H9 (cell line): ENCODE measurements around the gene SURF1. TPM values are rescaled to one million over a fixed set of nuclear protein-coding genes. Genes with fewer than 3 reads are reported as not detected.

Source experiments
- DNase-seq: peaks from one replicate; pipeline ENCODE4 v3.0.0-alpha.2; 2017
- H2AFZ ChIP-seq: one replicate; pipeline ENCODE4 v1.6.1; 2013; ENCODE audit warnings: mild to moderate bottlenecking, low read length, control low read depth, moderate library complexity
- H2AK5ac ChIP-seq: 2 replicates; pipeline ENCODE4 v1.6.1; 2013; ENCODE audit warnings: low read length, control low read depth, mixed read lengths; ENCODE audit not compliant: insufficient read length
- H2BK120ac ChIP-seq: one replicate; pipeline ENCODE4 v1.6.1; 2013; ENCODE audit warnings: low read depth, mild to moderate bottlenecking, low read length, control low read depth, inconsistent platforms; ENCODE audit not compliant: poor library complexity, severe bottlenecking
- H2BK12ac ChIP-seq: 2 replicates; pipeline ENCODE4 v1.6.1; 2013; ENCODE audit warnings: low read length, control low read depth, mixed read lengths, low read depth; ENCODE audit not compliant: insufficient read length
- H2BK15ac ChIP-seq: 2 replicates; pipeline ENCODE4 v1.6.1; 2013; ENCODE audit warnings: low read depth, low read length, control low read depth
- H2BK20ac ChIP-seq: one replicate; pipeline ENCODE4 v1.6.1; 2013; ENCODE audit warnings: low read depth, mild to moderate bottlenecking, low read length, control low read depth, inconsistent platforms; ENCODE audit not compliant: poor library complexity, severe bottlenecking
- H2BK5ac ChIP-seq: 2 replicates; pipeline ENCODE4 v1.6.1; 2013; ENCODE audit warnings: low read length, control low read depth, mixed read lengths; ENCODE audit not compliant: insufficient read length
- H3K14ac ChIP-seq: 2 replicates; pipeline ENCODE4 v1.6.1; 2013; ENCODE audit warnings: low read length, control low read depth; ENCODE audit not compliant: insufficient read depth
- H3K18ac ChIP-seq: 2 replicates; pipeline ENCODE4 v1.6.1; 2013; ENCODE audit warnings: low read depth, mild to moderate bottlenecking, mixed read lengths, low read length, control low read depth; ENCODE audit not compliant: insufficient read length
- H3K23ac ChIP-seq: 2 replicates; pipeline ENCODE4 v1.6.1; 2013; ENCODE audit warnings: low read length, control low read depth, mixed read lengths, low read depth; ENCODE audit not compliant: insufficient read length
- H3K23me2 ChIP-seq: 2 replicates; pipeline ENCODE4 v1.6.1; 2013; ENCODE audit warnings: low read depth, mild to moderate bottlenecking, mixed read lengths, low read length, control low read depth; ENCODE audit not compliant: insufficient read length, poor library complexity, severe bottlenecking
- H3K27ac ChIP-seq: 2 replicates; pipeline ENCODE4 v1.5.1; 2013; ENCODE audit warnings: low read length, control low read depth, mixed read lengths, low read depth; ENCODE audit not compliant: insufficient read length
- H3K27me3 ChIP-seq: 2 replicates; pipeline ENCODE4 v1.6.1; 2013; ENCODE audit warnings: low read length, control low read depth, inconsistent platforms; ENCODE audit not compliant: insufficient read depth
- H3K4ac ChIP-seq: 2 replicates; pipeline ENCODE4 v1.6.1; 2013; ENCODE audit warnings: low read depth, mild to moderate bottlenecking, control low read depth, inconsistent platforms, low read length, moderate library complexity
- H3K4me1 ChIP-seq: 2 replicates; pipeline ENCODE4 v1.6.1; 2013; ENCODE audit warnings: low read length, control low read depth, inconsistent platforms; ENCODE audit not compliant: insufficient read depth
- H3K4me2 ChIP-seq: 2 replicates; pipeline ENCODE4 v1.6.1; 2013; ENCODE audit warnings: low read length, control low read depth, mixed read lengths; ENCODE audit not compliant: insufficient read length, insufficient read depth
- H3K56ac ChIP-seq: 2 replicates; pipeline ENCODE4 v1.6.1; 2013; ENCODE audit warnings: low read depth, mild to moderate bottlenecking, mixed read lengths, low read length, control low read depth; ENCODE audit not compliant: insufficient read length
- H3K79me1 ChIP-seq: 2 replicates; pipeline ENCODE4 v1.6.1; 2013; ENCODE audit warnings: low read depth, mild to moderate bottlenecking, moderate library complexity, low read length, control low read depth, inconsistent platforms; ENCODE audit not compliant: insufficient read depth, poor library complexity, severe bottlenecking
- H3K79me2 ChIP-seq: 2 replicates; pipeline ENCODE4 v1.6.1; 2013; ENCODE audit warnings: low read length, control low read depth, inconsistent platforms; ENCODE audit not compliant: insufficient read depth
- H3K9ac ChIP-seq: 2 replicates; pipeline ENCODE4 v1.6.1; 2013; ENCODE audit warnings: low read length, control low read depth, mixed read lengths; ENCODE audit not compliant: insufficient read length; ENCODE audit errors: extremely low read depth
- H3K9me3 ChIP-seq: one replicate; pipeline ENCODE4 v1.6.1; 2013; ENCODE audit warnings: low read depth, low read length, inconsistent platforms; ENCODE audit not compliant: control insufficient read depth
- H3T11ph ChIP-seq: one replicate; pipeline ENCODE4 v1.6.1; 2013; ENCODE audit warnings: mild to moderate bottlenecking, low read length, control low read depth, inconsistent platforms
- H4K20me1 ChIP-seq: one replicate; pipeline ENCODE4 v1.6.1; 2013; ENCODE audit not compliant: control insufficient read depth, insufficient read length, insufficient read depth
- H4K5ac ChIP-seq: 2 replicates; pipeline ENCODE4 v1.6.1; 2013; ENCODE audit warnings: low read depth, mild to moderate bottlenecking, mixed read lengths, low read length, control low read depth; ENCODE audit not compliant: insufficient read length
- H4K8ac ChIP-seq: replicated peaks from 2 replicates; pipeline ENCODE4 v1.6.1; 2013; ENCODE audit warnings: low read length, control low read depth, mixed read lengths, low read depth; ENCODE audit not compliant: insufficient read length
- H4K91ac ChIP-seq: 2 replicates; pipeline ENCODE4 v1.6.1; 2013; ENCODE audit warnings: low read depth, mild to moderate bottlenecking, moderate library complexity, mixed read lengths, low read length, control low read depth; ENCODE audit not compliant: insufficient read length
- H3K27ac Mint-ChIP-seq, 3 experiments: 2 replicates in 2 of 3; 3 replicates in 1 of 3; pipeline ENCODE4 v1.8.0; 2020 to 2021; ENCODE audit warnings: mixed read lengths in 3 of 3, mild to moderate bottlenecking in 1 of 3, moderate library complexity in 1 of 3
- H3K27me3 Mint-ChIP-seq: 2 replicates; pipeline ENCODE4 v1.8.0; 2021; ENCODE audit warnings: low read depth, mild to moderate bottlenecking, moderate library complexity, mixed read lengths
- H3K36me3 Mint-ChIP-seq, 3 experiments: 2 replicates in 2 of 3; 3 replicates in 1 of 3; pipeline ENCODE4 v1.8.0; 2020 to 2021; ENCODE audit warnings: low read depth in 3 of 3, mixed read lengths in 3 of 3; ENCODE audit not compliant: insufficient read depth in 1 of 3
- H3K4me1 Mint-ChIP-seq, 2 experiments: 2 replicates each; pipeline ENCODE4 v1.8.0; 2020; ENCODE audit warnings: mixed read lengths in 2 of 2
- H3K4me3 Mint-ChIP-seq, 2 experiments: 2 replicates in 1 of 2; 3 replicates in 1 of 2; pipeline ENCODE4 v1.8.0; 2020 to 2021; ENCODE audit warnings: mild to moderate bottlenecking in 2 of 2, mixed read lengths in 2 of 2, moderate library complexity in 1 of 2
- H3K9me3 Mint-ChIP-seq, 2 experiments: 2 replicates in 1 of 2; 3 replicates in 1 of 2; pipeline ENCODE4 v1.8.0; 2020; ENCODE audit warnings: mild to moderate bottlenecking in 2 of 2, mixed read lengths in 2 of 2, moderate library complexity in 1 of 2
- WGBS: extraction: QIAGEN DNeasy Blood & Tissue Kit; methylation state at CpG from one replicate; pipeline ENCODE4 v1.1.7; 2013; ENCODE audit warnings: missing lambda C conversion rate, low lambda C conversion rate, mixed read lengths; ENCODE audit not compliant: insufficient read length; ENCODE audit errors: extremely low coverage; 5-methylcytosine and 5-hydroxymethylcytosine counted together
- total RNA-seq: library from RNA; stranded (reverse); gene quantifications from 2 replicates; pipeline ENCODE4 v1.2.1, GENCODE V29; 2021
- TF ChIP-seq, protein P1 (sequence below): fragments of 200-600 bp; sonication (generic); conservative IDR thresholded peaks from 3 replicates; pipeline ENCODE4 v1.8.0; 2021; ENCODE audit warnings: antibody characterized with exemption, mild to moderate bottlenecking

SURF1 gene
- total RNA-seq, 1 experiment from 2014 or later = 43.3 TPM

DNA sequence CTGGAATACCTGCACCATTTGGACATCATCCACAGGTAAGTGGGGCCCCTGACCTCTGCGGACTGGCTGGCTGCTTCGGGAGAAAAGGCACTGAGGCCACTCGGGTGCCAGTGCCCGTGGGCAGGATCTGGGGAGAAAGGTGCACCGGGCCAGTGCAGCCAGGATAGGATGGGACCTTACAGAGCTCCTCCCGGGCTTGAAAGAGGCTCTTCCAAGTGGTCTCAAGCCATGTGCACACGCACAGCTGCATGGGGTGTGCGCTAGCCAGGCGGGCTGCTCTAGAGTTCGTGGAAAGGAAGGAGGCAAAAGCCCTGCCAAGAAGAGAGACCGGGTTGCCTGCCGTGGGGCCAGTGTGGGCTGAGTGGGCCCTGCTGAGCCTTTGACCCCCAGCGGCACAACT, 33.3 kb upstream of the SURF1 start:
- Histone ChIP-seq H2AFZ (no peak overlapping the region), H3K56ac (no peak overlapping the region), H3K27me3 (no peaks in the 10 kb centered on the region), H3T11ph (no peak overlapping the region), H3K4ac (no peak overlapping the region), H3K27ac (no peak overlapping the region), H2BK5ac (no peak overlapping the region), H2BK12ac (no peak overlapping the region), H4K91ac (no peak overlapping the region), H2BK120ac (no peak overlapping the region), H3K9me3 (no peaks in the 10 kb centered on the region), H3K4me2 (no peak overlapping the region), H3K9ac (no peak overlapping the region), H2AK5ac (no peak overlapping the region), H3K4me1 (no peaks in the 10 kb centered on the region), H4K8ac (no peak overlapping the region), H2BK15ac (no peak overlapping the region), H3K23me2 (no peaks in the 10 kb centered on the region), H4K5ac (no peak overlapping the region), H4K20me1 (no peaks in the 10 kb centered on the region), H3K23ac (no peak overlapping the region), H3K79me2 (no peaks in the 10 kb centered on the region), H3K18ac (no peak overlapping the region), H3K79me1 (no peaks in the 10 kb centered on the region), H3K14ac (no peak overlapping the region), H2BK20ac (no peak overlapping the region)
- peaks cover 15% of the 10 kb centered on the region in 2 experiments for H3K9me3 Mint-ChIP-seq
- no peaks in the 10 kb centered on the region for H3K4me1 Mint-ChIP-seq
- TF ChIP-seq, protein P1, sequence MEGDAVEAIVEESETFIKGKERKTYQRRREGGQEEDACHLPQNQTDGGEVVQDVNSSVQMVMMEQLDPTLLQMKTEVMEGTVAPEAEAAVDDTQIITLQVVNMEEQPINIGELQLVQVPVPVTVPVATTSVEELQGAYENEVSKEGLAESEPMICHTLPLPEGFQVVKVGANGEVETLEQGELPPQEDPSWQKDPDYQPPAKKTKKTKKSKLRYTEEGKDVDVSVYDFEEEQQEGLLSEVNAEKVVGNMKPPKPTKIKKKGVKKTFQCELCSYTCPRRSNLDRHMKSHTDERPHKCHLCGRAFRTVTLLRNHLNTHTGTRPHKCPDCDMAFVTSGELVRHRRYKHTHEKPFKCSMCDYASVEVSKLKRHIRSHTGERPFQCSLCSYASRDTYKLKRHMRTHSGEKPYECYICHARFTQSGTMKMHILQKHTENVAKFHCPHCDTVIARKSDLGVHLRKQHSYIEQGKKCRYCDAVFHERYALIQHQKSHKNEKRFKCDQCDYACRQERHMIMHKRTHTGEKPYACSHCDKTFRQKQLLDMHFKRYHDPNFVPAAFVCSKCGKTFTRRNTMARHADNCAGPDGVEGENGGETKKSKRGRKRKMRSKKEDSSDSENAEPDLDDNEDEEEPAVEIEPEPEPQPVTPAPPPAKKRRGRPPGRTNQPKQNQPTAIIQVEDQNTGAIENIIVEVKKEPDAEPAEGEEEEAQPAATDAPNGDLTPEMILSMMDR = no peak
- H3K4me3 Mint-ChIP-seq = no peak overlapping the region
- no CpG with 5 or more reads among the region's 13 CpGs for WGBS
- no peak for DNase-seq
- H3K36me3 Mint-ChIP-seq = peaks cover 0 to 1% (median 0%) of the 10 kb centered on the region in 3 experiments; a peak in 1 of 7 replicates
- H3K27me3 Mint-ChIP-seq = peaks cover 26% of the 10 kb centered on the region
- H3K27ac Mint-ChIP-seq = no peak overlapping the region
